Astrocyte of the spinal cord (primary cell): Measurements from ENCODE around the gene ASS1.

Experiments used
- DNase-seq: peaks from one replicate; pipeline ENCODE4 v3.0.0; 2011; ENCODE audit warnings: low read depth, low spot score
- H3K4me3 ChIP-seq: 2 replicates; pipeline ENCODE4 v1.5.1; 2011; ENCODE audit warnings: low read depth, mild to moderate bottlenecking, low read length, moderate library complexity
- CTCF ChIP-seq: IDR thresholded peaks from 2 replicates; pipeline ENCODE4 v1.5.1; 2012; ENCODE audit warnings: low read depth, mild to moderate bottlenecking, low read length, inconsistent platforms
- in situ Hi-C: cut with HindIII; loops from 2 replicates; pipeline ENCODE4 v1.10.0; 2017; ENCODE audit warnings: low sequenced_read_pairs

The ASS1 gene

GRCh38 chr9:130470950-130471349 is 26.2 kb downstream of the ASS1 start:
- DNase-seq: no peak
- TF ChIP-seq CTCF: no peak
- in situ Hi-C loops: no loop called here
- H3K4me3 ChIP-seq: no peak overlapping the region

GRCh38 chr9:130471411-130472183 is 26.8 kb downstream of the ASS1 start:
- DNase-seq: no peak
- in situ Hi-C loops: no loop called here
- no peak for TF ChIP-seq CTCF
- H3K4me3 ChIP-seq: no peak overlapping the region

GRCh38 chr9:130472184-130472705 is 27.5 kb downstream of the ASS1 start:
- no peak for DNase-seq
- TF ChIP-seq CTCF: no peak
- no peak overlapping the region for H3K4me3 ChIP-seq
- in situ Hi-C loops: no loop called here

GRCh38 chr9:130473009-130473408 is 28.2 kb downstream of the ASS1 start:
- in situ Hi-C loops: no loop called here
- no peak for DNase-seq
- no peak overlapping the region for H3K4me3 ChIP-seq
- no peak for TF ChIP-seq CTCF

GRCh38 chr9:130473566-130473965 is 28.8 kb downstream of the ASS1 start:
- no peak overlapping the region for H3K4me3 ChIP-seq
- DNase-seq: no peak
- TF ChIP-seq CTCF: no peak
- in situ Hi-C loops: no loop called here

- H3K4me3 ChIP-seq: no peak overlapping the region
- in situ Hi-C loops: no loop called here
- no peak for TF ChIP-seq CTCF
- no peak for DNase-seq
Measured at GRCh38 chr9:130474106-130474505, 29.3 kb downstream of the ASS1 start.
